Esophagus muscularis mucosa (tissue), 4 donors: Measurements from ENCODE around the gene BCAS3. TPM values are rescaled to one million over a fixed set of nuclear protein-coding genes. Genes with fewer than 3 reads are reported as not detected.
A peak's percentile ranks its signal among the peaks of the same experiment; 100 is the strongest.

ENCODE experiments used
- DNase-seq: peaks from one replicate; pipeline ENCODE4 v3.0.0-alpha.2; 2017; ENCODE audit errors: extremely low spot score
- H3K27ac ChIP-seq, 4 donors: fragments of 200-600 bp; sonication (generic); replicated peaks in 1 of 4; 1 replicate in 3 of 4; 2 replicates in 1 of 4; pipeline ENCODE4 v1.5.1; 2016 to 2019; ENCODE audit warnings: mild to moderate bottlenecking in 1 of 4
- H3K27me3 ChIP-seq, 4 donors: fragments of 200-600 bp; sonication (generic); one replicate each; pipeline versions ENCODE4 v1.5.1 to v1.6.0; 2016 to 2019
- H3K36me3 ChIP-seq, 4 donors: fragments of 200-600 bp; sonication (generic); one replicate each; pipeline ENCODE4 v1.5.1; 2016 to 2019
- H3K4me1 ChIP-seq, 4 donors: fragments of 200-600 bp; sonication (generic); one replicate each; pipeline ENCODE4 v1.5.1; 2016 to 2019
- H3K4me3 ChIP-seq, 4 donors: fragments of 200-600 bp; sonication (generic); 1 replicate in 2 of 4; 2 replicates in 2 of 4; pipeline ENCODE4 v1.5.1; 2016 to 2019; ENCODE audit warnings: mild to moderate bottlenecking in 4 of 4, moderate library complexity in 1 of 4
- H3K9me3 ChIP-seq, 4 donors: fragments of 200-600 bp; sonication (generic); 1 replicate in 3 of 4; 2 replicates in 1 of 4; pipeline ENCODE4 v1.5.1; 2016 to 2019
- CTCF ChIP-seq, 3 experiments: fragments of 200-600 bp in 2 of 3; fragments of 450-650 bp in 1 of 3; sonication (generic) in 2 of 3; IDR thresholded peaks; one replicate each; pipeline ENCODE4 v1.5.1; 2017 to 2019; ENCODE audit warnings: antibody characterized with exemption in 3 of 3, mild to moderate bottlenecking in 2 of 3, moderate library complexity in 1 of 3
- EP300 ChIP-seq: sonication (generic); formaldehyde crosslinking; IDR thresholded peaks from one replicate; pipeline ENCODE4 v1.6.1; 2017; ENCODE audit warnings: antibody characterized with exemption
- POLR2A ChIP-seq: fragments of 450-650 bp; IDR thresholded peaks from one replicate; pipeline ENCODE4 v1.6.1; 2017; ENCODE audit warnings: antibody characterized with exemption, moderate library complexity, mild to moderate bottlenecking, low read depth
- POLR2AphosphoS5 ChIP-seq, 2 donors: sonication (generic); formaldehyde crosslinking; IDR thresholded peaks; one replicate each; pipeline ENCODE4 v1.6.1; 2017; ENCODE audit warnings: antibody characterized with exemption in 2 of 2
- WGBS: methylation state at CpG from one replicate; pipeline ENCODE4 v1.1.5; 2018; 5-methylcytosine and 5-hydroxymethylcytosine counted together
- intact Hi-C: fragments of 100-400 bp; cut with DNase I; formaldehyde crosslinking; loops from one replicate; pipeline ENCODE4 v1.15.1; 2023
- total RNA-seq, 4 donors: library from RNA; depleted of rRNA; stranded (reverse); fragments of >200 nt; gene quantifications; one replicate each; pipeline versions ENCODE4 v1.1.0 to v1.2.1, GENCODE V29; 2016

BCAS3 gene
- total RNA-seq, 4 donors from 2014 or later: 17.4 to 25.7 (median 19.5) TPM

GRCh38 chr17:61323003-61323908 is 645.6 kb downstream of the BCAS3 start:
- no peaks in the 10 kb centered on the region for H3K27me3 ChIP-seq
- peaks cover 20 to 45% (median 42%) of the 10 kb centered on the region in 4 donors for H3K4me1 ChIP-seq
- H3K36me3 ChIP-seq: no peaks in the 10 kb centered on the region
- DNase-seq: no peak
- no peak overlapping the region for H3K4me3 ChIP-seq
- WGBS: 36% methylated on average over 13 of the region's 13 CpGs
- no peaks in the 10 kb centered on the region for H3K9me3 ChIP-seq
- TF ChIP-seq POLR2AphosphoS5 (IDR thresholded peaks at IDR 0.05): no peak
- peak overlapping the region; percentile 69 to 82 (median 71) for H3K27ac ChIP-seq
- intact Hi-C loops: no loop called here

- 57% methylated on average over 12 of the region's 12 CpGs for whole genome bisulfite sequencing
- TF ChIP-seq CTCF (IDR thresholded peaks at IDR 0.05): no peak
- peak in 1 of 2 donors; percentile 34 for TF ChIP-seq POLR2AphosphoS5 (IDR thresholded peaks at IDR 0.05)
- DNase-seq: no peak
- no peaks in the 10 kb centered on the region for H3K36me3 ChIP-seq
- intact Hi-C loops: no loop called here
- H3K27me3 ChIP-seq: no peaks in the 10 kb centered on the region
- no peaks in the 10 kb centered on the region for H3K9me3 ChIP-seq
- peak overlapping the region; percentile 69 to 82 (median 71) for H3K27ac ChIP-seq
- H3K4me3 ChIP-seq: no peak overlapping the region
- peaks cover 20 to 45% (median 42%) of the 10 kb centered on the region in 4 donors for H3K4me1 ChIP-seq
These were observed 646.5 kb downstream of the BCAS3 start for GRCh38 chr17:61323909-61324868.

- no peaks in the 10 kb centered on the region for H3K36me3 ChIP-seq
- peak overlapping the region; percentile 50 to 82 (median 70) for H3K27ac ChIP-seq
- no peak overlapping the region for H3K4me3 ChIP-seq
- peaks cover 20 to 45% (median 42%) of the 10 kb centered on the region in 4 donors for H3K4me1 ChIP-seq
- no peak for DNase-seq
- intact Hi-C loops: no loop called here
- no peaks in the 10 kb centered on the region for H3K9me3 ChIP-seq
- no peaks in the 10 kb centered on the region for H3K27me3 ChIP-seq
- TF ChIP-seq EP300 (no peak), POLR2AphosphoS5 (IDR thresholded peaks at IDR 0.05) (no peak), CTCF (IDR thresholded peaks at IDR 0.05) (no peak), POLR2A (no peak)
- WGBS: 69% methylated on average over 5 of the region's 5 CpGs
These were observed 647.3 kb downstream of the BCAS3 start for GRCh38 chr17:61324950-61325349.

- Histone ChIP-seq H3K36me3 (no peaks in the 10 kb centered on the region), H3K27ac (peak overlapping the region; percentile 50 to 82 (median 70)), H3K4me3 (no peak overlapping the region), H3K4me1 (peaks cover 20 to 47% (median 42%) of the 10 kb centered on the region in 4 donors), H3K27me3 (no peaks in the 10 kb centered on the region), H3K9me3 (no peaks in the 10 kb centered on the region)
- WGBS: 41% methylated on average over 6 of the region's 6 CpGs
- intact Hi-C loops: no loop called here
- TF ChIP-seq CTCF (IDR thresholded peaks at IDR 0.05) (no peak), POLR2A (no peak), POLR2AphosphoS5 (IDR thresholded peaks at IDR 0.05) (no peak), EP300 (no peak)
- DNase-seq: no peak
These were observed 647.9 kb downstream of the BCAS3 start for GRCh38 chr17:61325382-61326073.
